Chondrocyte (in vitro differentiated cells): ENCODE results near the gene MARK3. TPM values are rescaled to one million over a fixed set of nuclear protein-coding genes. Genes with fewer than 3 reads are reported as not detected.
"Not testable (repeated sequence)": the region's sequence is repeated elsewhere in the genome, so short reads cannot be mapped to it uniquely, and the experiment has no call there.

Experiments used
- DNase-seq: peaks from one replicate; pipeline ENCODE4 v3.0.0; 2021; ENCODE audit warnings: mixed read lengths, low spot score
- H3K27ac Mint-ChIP-seq: one replicate; pipeline ENCODE4 v1.8.0; 2021; ENCODE audit warnings: mild to moderate bottlenecking, moderate library complexity, mixed read lengths; ENCODE audit not compliant: unreplicated experiment
- H3K27me3 Mint-ChIP-seq: 2 replicates; pipeline ENCODE4 v1.8.0; 2021; ENCODE audit warnings: low read depth, mixed read lengths
- H3K36me3 Mint-ChIP-seq: 2 replicates; pipeline ENCODE4 v1.8.0; 2021; ENCODE audit warnings: low read depth, mixed read lengths
- H3K4me1 Mint-ChIP-seq: 2 replicates; pipeline ENCODE4 v1.8.0; 2021; ENCODE audit warnings: low read depth, mild to moderate bottlenecking, mixed read lengths
- H3K4me3 Mint-ChIP-seq: one replicate; pipeline ENCODE4 v1.8.0; 2021; ENCODE audit warnings: mild to moderate bottlenecking, moderate library complexity, mixed read lengths; ENCODE audit not compliant: unreplicated experiment
- H3K9me3 Mint-ChIP-seq: 2 replicates; pipeline ENCODE4 v1.8.0; 2021; ENCODE audit warnings: low read depth, mixed read lengths
- CTCF ChIP-seq: fragments of 200-600 bp; sonication (generic); IDR thresholded peaks from 2 replicates; pipeline ENCODE4 v1.5.0; 2021; ENCODE audit warnings: antibody characterized with exemption, mild to moderate bottlenecking, moderate library complexity
- total RNA-seq: library from RNA; stranded (reverse); gene quantifications from 3 replicates; pipeline ENCODE4 v1.2.1, GENCODE V29; 2021

MARK3 gene
- total RNA-seq, 1 donor from 2014 or later = 65.1 TPM

GRCh38 chr14:103521951-103522563 lies 136.8 kb downstream of the MARK3 start:
- peaks cover 41% of the 10 kb centered on the region for H3K4me1 Mint-ChIP-seq
- no peak overlapping the region for H3K27ac Mint-ChIP-seq
- no peaks in the 10 kb centered on the region for H3K36me3 Mint-ChIP-seq
- H3K9me3 Mint-ChIP-seq = no peaks in the 10 kb centered on the region
- H3K4me3 Mint-ChIP-seq = peak overlapping the region; percentile 69
- no peaks in the 10 kb centered on the region for H3K27me3 Mint-ChIP-seq
- TF ChIP-seq CTCF = no peak
- peak; percentile 79 for DNase-seq

- H3K36me3 Mint-ChIP-seq = no peaks in the 10 kb centered on the region
- no peaks in the 10 kb centered on the region for H3K27me3 Mint-ChIP-seq
- no peaks in the 10 kb centered on the region for H3K9me3 Mint-ChIP-seq
- peak within 1 kb of the TSS; percentile 69 for H3K4me3 Mint-ChIP-seq
- H3K4me1 Mint-ChIP-seq = peaks cover 40% of the 10 kb centered on the region
- no peak within 1 kb of the TSS for H3K27ac Mint-ChIP-seq
- no peak for DNase-seq
- TF ChIP-seq CTCF = no peak
These were observed 137.7 kb downstream of the MARK3 start, which contains the start of gene CKB for GRCh38 chr14:103522649-103523574. Gene CKB, minus strand, starts transcription at chr14:103522830. Its CDS starts 337 bp downstream, at chr14:103522493.

GRCh38 chr14:103523575-103523954 lies 138.3 kb downstream of the MARK3 start:
- H3K4me1 Mint-ChIP-seq = peaks cover 40% of the 10 kb centered on the region
- H3K4me3 Mint-ChIP-seq = peak overlapping the region; percentile 41
- H3K9me3 Mint-ChIP-seq = no peaks in the 10 kb centered on the region
- no peak overlapping the region for H3K27ac Mint-ChIP-seq
- no peak for TF ChIP-seq CTCF
- H3K27me3 Mint-ChIP-seq = no peaks in the 10 kb centered on the region
- H3K36me3 Mint-ChIP-seq = no peaks in the 10 kb centered on the region
- DNase-seq = no peak

- H3K27ac Mint-ChIP-seq = peak overlapping the region; percentile 43
- H3K27me3 Mint-ChIP-seq = no peaks in the 10 kb centered on the region
- DNase-seq = no peak
- H3K4me3 Mint-ChIP-seq = no peak overlapping the region
- H3K4me1 Mint-ChIP-seq = peaks cover 38% of the 10 kb centered on the region
- TF ChIP-seq CTCF = peak; percentile 11
- no peaks in the 10 kb centered on the region for H3K9me3 Mint-ChIP-seq
- H3K36me3 Mint-ChIP-seq = no peaks in the 10 kb centered on the region
These were observed 139.1 kb downstream of the MARK3 start for GRCh38 chr14:103524002-103524935.

GRCh38 chr14:103525430-103526246 lies 140.4 kb downstream of the MARK3 start:
- not testable (repeated sequence) for H3K27me3 Mint-ChIP-seq, H3K4me3 Mint-ChIP-seq, H3K36me3 Mint-ChIP-seq, H3K9me3 Mint-ChIP-seq, DNase-seq
- H3K27ac Mint-ChIP-seq = peak overlapping the region; percentile 38
- H3K4me1 Mint-ChIP-seq = peaks cover 43% of the 10 kb centered on the region
